GM12801 (cell line): ENCODE results near the gene EXOC7.

Source experiments
- CTCF ChIP-seq: IDR thresholded peaks from one replicate; pipeline ENCODE4 v1.5.1; 2011; ENCODE audit warnings: control low read depth; ENCODE audit not compliant: insufficient read length; ENCODE audit errors: extremely low read depth

EXOC7 gene

GRCh38 chr17:76121932-76122430 is 18.4 kb upstream of the EXOC7 start:
- no peak for TF ChIP-seq CTCF

GRCh38 chr17:76120658-76121008 is 17.0 kb upstream of the EXOC7 start:
- no peak for TF ChIP-seq CTCF

GRCh38 chr17:76119409-76120371 is 16.1 kb upstream of the EXOC7 start:
- TF ChIP-seq CTCF, result no peak

GRCh38 chr17:76115138-76115754 is 11.7 kb upstream of the EXOC7 start:
- no peak for TF ChIP-seq CTCF

GRCh38 chr17:76111956-76112355 is 8.4 kb upstream of the EXOC7 start:
- TF ChIP-seq CTCF, result no peak

- TF ChIP-seq CTCF, result no peak
Observed at GRCh38 chr17:76107509-76107908, 3.9 kb upstream of the EXOC7 start.

GRCh38 chr17:76106703-76107102 is 3.1 kb upstream of the EXOC7 start:
- no peak for TF ChIP-seq CTCF
